ENCODE results near the gene SLAIN1.

DNA sequence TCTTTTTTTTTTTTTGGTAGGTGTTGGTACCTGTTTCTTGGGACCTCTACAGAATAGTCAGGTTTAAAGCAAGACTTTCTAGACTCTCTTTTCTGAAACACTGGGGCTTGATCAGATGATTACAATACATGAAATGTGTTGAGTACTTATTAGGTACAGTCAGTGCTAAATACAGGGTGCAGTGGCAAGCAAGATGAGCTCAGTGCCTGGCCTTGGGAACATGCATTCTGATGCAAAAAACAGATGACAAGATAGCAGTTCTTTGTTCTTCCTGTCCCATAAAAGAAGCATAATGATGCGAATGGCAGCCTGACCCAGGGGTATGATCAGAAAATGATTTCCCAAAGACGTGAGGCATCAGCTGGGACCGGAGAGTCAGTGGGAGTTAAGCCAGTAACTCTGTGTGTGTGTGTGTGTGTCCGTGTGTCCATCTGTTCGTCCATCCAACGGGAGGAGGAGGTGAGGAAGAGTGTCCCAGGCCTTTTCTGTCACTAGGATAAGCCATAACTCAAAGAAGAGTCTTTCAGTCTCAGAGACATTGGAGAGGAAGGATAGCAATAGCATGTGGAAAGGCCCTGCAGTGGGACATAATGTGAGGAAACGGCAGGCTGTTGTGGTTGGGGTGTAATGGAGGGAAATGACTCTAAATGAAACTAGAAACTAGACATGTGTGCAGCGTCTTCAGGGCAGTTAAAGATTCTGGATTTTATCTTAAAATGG, 32.2 kb downstream of the SLAIN1 start:
- TF ChIP-seq, protein P1, sequence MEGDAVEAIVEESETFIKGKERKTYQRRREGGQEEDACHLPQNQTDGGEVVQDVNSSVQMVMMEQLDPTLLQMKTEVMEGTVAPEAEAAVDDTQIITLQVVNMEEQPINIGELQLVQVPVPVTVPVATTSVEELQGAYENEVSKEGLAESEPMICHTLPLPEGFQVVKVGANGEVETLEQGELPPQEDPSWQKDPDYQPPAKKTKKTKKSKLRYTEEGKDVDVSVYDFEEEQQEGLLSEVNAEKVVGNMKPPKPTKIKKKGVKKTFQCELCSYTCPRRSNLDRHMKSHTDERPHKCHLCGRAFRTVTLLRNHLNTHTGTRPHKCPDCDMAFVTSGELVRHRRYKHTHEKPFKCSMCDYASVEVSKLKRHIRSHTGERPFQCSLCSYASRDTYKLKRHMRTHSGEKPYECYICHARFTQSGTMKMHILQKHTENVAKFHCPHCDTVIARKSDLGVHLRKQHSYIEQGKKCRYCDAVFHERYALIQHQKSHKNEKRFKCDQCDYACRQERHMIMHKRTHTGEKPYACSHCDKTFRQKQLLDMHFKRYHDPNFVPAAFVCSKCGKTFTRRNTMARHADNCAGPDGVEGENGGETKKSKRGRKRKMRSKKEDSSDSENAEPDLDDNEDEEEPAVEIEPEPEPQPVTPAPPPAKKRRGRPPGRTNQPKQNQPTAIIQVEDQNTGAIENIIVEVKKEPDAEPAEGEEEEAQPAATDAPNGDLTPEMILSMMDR (IDR thresholded peaks at IDR 0.05), result no peak
- no peak for TF ChIP-seq POLR2A (IDR thresholded peaks at IDR 0.05)

All from body of pancreas (tissue), 4 donors.